Astrocyte of the cerebellum (primary cell): ENCODE measurements around the gene TECTB.

Experiments
- DNase-seq: peaks from one replicate; pipeline ENCODE4 v3.0.0-alpha.2; 2011; ENCODE audit warnings: low read depth
- H3K4me3 ChIP-seq: 2 replicates; pipeline ENCODE4 v1.5.1; 2011; ENCODE audit warnings: mild to moderate bottlenecking, low read depth, low read length, moderate library complexity
- CTCF ChIP-seq: IDR thresholded peaks from 2 replicates; pipeline ENCODE4 v1.5.1; 2012; ENCODE audit warnings: low read length, low read depth, moderate library complexity, mild to moderate bottlenecking; ENCODE audit errors: missing control alignments
- in situ Hi-C: cut with HindIII; loops from 2 replicates; pipeline ENCODE4 v1.10.0; 2017; ENCODE audit warnings: low sequenced_read_pairs

The TECTB gene

GRCh38 chr10:112241651-112242341 is 41.4 kb upstream of the TECTB start:
- no peak for DNase-seq
- in situ Hi-C loops: no loop called here
- no peak overlapping the region for H3K4me3 ChIP-seq
- TF ChIP-seq CTCF: no peak

- no peak for DNase-seq
- in situ Hi-C loops: no loop called here
- no peak for TF ChIP-seq CTCF
Measured at GRCh38 chr10:112242769-112243168, 40.4 kb upstream of the TECTB start.

GRCh38 chr10:112243713-112244112 is 39.5 kb upstream of the TECTB start:
- in situ Hi-C loops: no loop called here
- TF ChIP-seq CTCF: no peak
- DNase-seq: no peak
- H3K4me3 ChIP-seq: no peak overlapping the region

More at GRCh38 chr10:112242769-112243168, 40.4 kb upstream of the TECTB start:
- no peak overlapping the region for H3K4me3 ChIP-seq

- in situ Hi-C loops: no loop called here
- no peak for TF ChIP-seq CTCF
- H3K4me3 ChIP-seq: no peak overlapping the region
- no peak for DNase-seq
Measured at GRCh38 chr10:112244197-112244596, 39.0 kb upstream of the TECTB start.

GRCh38 chr10:112247791-112248190 is 35.4 kb upstream of the TECTB start:
- in situ Hi-C loops: no loop called here
- DNase-seq: no peak
- no peak for TF ChIP-seq CTCF
- no peak overlapping the region for H3K4me3 ChIP-seq

- no peak for DNase-seq
- H3K4me3 ChIP-seq: no peak overlapping the region
- in situ Hi-C loops: no loop called here
- TF ChIP-seq CTCF: no peak
Measured at GRCh38 chr10:112248584-112249295, 34.5 kb upstream of the TECTB start.
